NB4 (cell line): ENCODE results near the gene MNX1.

Experiments used
- POLR2A ChIP-seq: IDR thresholded peaks from 2 replicates; pipeline ENCODE4 v1.6.1; 2011; ENCODE audit warnings: mild to moderate bottlenecking; ENCODE audit not compliant: insufficient read length; ENCODE audit errors: extremely low read depth
- TF ChIP-seq, protein P1 (sequence below): IDR thresholded peaks from one replicate; pipeline ENCODE4 v1.5.1; 2012; ENCODE audit warnings: low read depth, low read length
- TF ChIP-seq, protein P2 (sequence below): IDR thresholded peaks from 2 replicates; pipeline ENCODE4 v1.6.1; 2011; ENCODE audit warnings: low read depth, low read length

GRCh38 chr7:157037635-157038034 is 27.2 kb upstream of the MNX1 start:
- TF ChIP-seq, protein P1, sequence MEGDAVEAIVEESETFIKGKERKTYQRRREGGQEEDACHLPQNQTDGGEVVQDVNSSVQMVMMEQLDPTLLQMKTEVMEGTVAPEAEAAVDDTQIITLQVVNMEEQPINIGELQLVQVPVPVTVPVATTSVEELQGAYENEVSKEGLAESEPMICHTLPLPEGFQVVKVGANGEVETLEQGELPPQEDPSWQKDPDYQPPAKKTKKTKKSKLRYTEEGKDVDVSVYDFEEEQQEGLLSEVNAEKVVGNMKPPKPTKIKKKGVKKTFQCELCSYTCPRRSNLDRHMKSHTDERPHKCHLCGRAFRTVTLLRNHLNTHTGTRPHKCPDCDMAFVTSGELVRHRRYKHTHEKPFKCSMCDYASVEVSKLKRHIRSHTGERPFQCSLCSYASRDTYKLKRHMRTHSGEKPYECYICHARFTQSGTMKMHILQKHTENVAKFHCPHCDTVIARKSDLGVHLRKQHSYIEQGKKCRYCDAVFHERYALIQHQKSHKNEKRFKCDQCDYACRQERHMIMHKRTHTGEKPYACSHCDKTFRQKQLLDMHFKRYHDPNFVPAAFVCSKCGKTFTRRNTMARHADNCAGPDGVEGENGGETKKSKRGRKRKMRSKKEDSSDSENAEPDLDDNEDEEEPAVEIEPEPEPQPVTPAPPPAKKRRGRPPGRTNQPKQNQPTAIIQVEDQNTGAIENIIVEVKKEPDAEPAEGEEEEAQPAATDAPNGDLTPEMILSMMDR = no peak
- TF ChIP-seq POLR2A = no peak
- TF ChIP-seq, protein P2, sequence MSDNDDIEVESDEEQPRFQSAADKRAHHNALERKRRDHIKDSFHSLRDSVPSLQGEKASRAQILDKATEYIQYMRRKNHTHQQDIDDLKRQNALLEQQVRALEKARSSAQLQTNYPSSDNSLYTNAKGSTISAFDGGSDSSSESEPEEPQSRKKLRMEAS = no peak
